ENCODE data around the gene LHFPL6. TPM values are rescaled to one million over a fixed set of nuclear protein-coding genes. Genes with fewer than 3 reads are reported as not detected.
A peak's percentile ranks its signal among the peaks of the same experiment; 100 is the strongest.

The LHFPL6 gene
- total RNA-seq, 1 donor from 2014 or later = 5.3 TPM

- FAIRE-seq (no peak), DNase-seq (ENCODE audit: low read depth) (peak; percentile 48)
- H3K36me3 ChIP-seq (ENCODE audit: control insufficient read depth, insufficient read depth, low read length) = no peaks in the 10 kb centered on the region
- no peaks in the 10 kb centered on the region for H3K27me3 ChIP-seq (ENCODE audit: control insufficient read depth, insufficient read depth, low read length)
- peak; percentile 47 for TF ChIP-seq CTCF (IDR thresholded peaks at IDR 0.05; ENCODE audit: insufficient read depth, low read length, severe bottlenecking)
- H3K4me3 ChIP-seq (ENCODE audit: low read depth, low read length) = no peak overlapping the region
These were observed 187.8 kb downstream of the LHFPL6 start for GRCh38 chr13:39415008-39415802.

GRCh38 chr13:39414339-39414738 lies 188.7 kb downstream of the LHFPL6 start:
- FAIRE-seq (no peak), DNase-seq (ENCODE audit: low read depth) (no peak)
- TF ChIP-seq CTCF (IDR thresholded peaks at IDR 0.05; ENCODE audit: insufficient read depth, low read length, severe bottlenecking) = no peak
- Histone ChIP-seq H3K36me3 (ENCODE audit: control insufficient read depth, insufficient read depth, low read length) (no peaks in the 10 kb centered on the region), H3K4me3 (ENCODE audit: low read depth, low read length) (no peak overlapping the region), H3K27me3 (ENCODE audit: control insufficient read depth, insufficient read depth, low read length) (no peaks in the 10 kb centered on the region)

DNA sequence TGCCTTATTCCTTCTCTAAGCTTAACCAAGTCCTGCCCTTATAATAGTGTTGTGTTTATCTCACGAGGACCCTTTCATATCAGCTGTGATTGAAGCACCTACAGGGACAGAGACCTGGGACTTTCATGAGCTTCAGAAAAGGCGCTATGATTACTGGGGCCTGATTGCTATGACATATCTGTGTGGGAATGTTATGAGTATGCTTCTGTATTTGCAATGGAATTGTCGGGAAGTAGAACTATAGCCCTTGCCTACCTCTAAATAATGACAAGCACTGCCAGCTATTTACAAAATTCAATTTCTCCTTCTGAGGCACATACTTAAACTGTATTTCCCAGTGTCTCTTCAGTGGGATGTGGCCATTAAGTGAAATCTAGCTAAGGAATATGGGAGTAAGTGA lies 191.5 kb downstream of the LHFPL6 start:
- DNase-seq (ENCODE audit: low read depth) = no peak
- no peak for TF ChIP-seq CTCF (IDR thresholded peaks at IDR 0.05; ENCODE audit: insufficient read depth, low read length, severe bottlenecking)
- no peaks in the 10 kb centered on the region for H3K27me3 ChIP-seq (ENCODE audit: control insufficient read depth, insufficient read depth, low read length)
- FAIRE-seq = no peak
- no peak overlapping the region for H3K4me3 ChIP-seq (ENCODE audit: low read depth, low read length)
- H3K36me3 ChIP-seq (ENCODE audit: control insufficient read depth, insufficient read depth, low read length) = no peaks in the 10 kb centered on the region

GRCh38 chr13:39410964-39411363 lies 192.0 kb downstream of the LHFPL6 start:
- no peak for TF ChIP-seq CTCF (IDR thresholded peaks at IDR 0.05; ENCODE audit: insufficient read depth, low read length, severe bottlenecking)
- no peak for DNase-seq (ENCODE audit: low read depth)
- no peaks in the 10 kb centered on the region for H3K27me3 ChIP-seq (ENCODE audit: control insufficient read depth, insufficient read depth, low read length)
- no peaks in the 10 kb centered on the region for H3K36me3 ChIP-seq (ENCODE audit: control insufficient read depth, insufficient read depth, low read length)
- no peak for FAIRE-seq
- no peak overlapping the region for H3K4me3 ChIP-seq (ENCODE audit: low read depth, low read length)

- Histone ChIP-seq H3K36me3 (ENCODE audit: control insufficient read depth, insufficient read depth, low read length) (no peaks in the 10 kb centered on the region), H3K4me3 (ENCODE audit: low read depth, low read length) (no peak overlapping the region), H3K27me3 (ENCODE audit: control insufficient read depth, insufficient read depth, low read length) (no peaks in the 10 kb centered on the region)
- no peak for DNase-seq (ENCODE audit: low read depth)
- FAIRE-seq = no peak
- no peak for TF ChIP-seq CTCF (IDR thresholded peaks at IDR 0.05; ENCODE audit: insufficient read depth, low read length, severe bottlenecking)
These were observed 192.7 kb downstream of the LHFPL6 start for GRCh38 chr13:39410096-39410901.
